Measurements from ENCODE around the gene SLC6A6.

SLC6A6 gene

DNA sequence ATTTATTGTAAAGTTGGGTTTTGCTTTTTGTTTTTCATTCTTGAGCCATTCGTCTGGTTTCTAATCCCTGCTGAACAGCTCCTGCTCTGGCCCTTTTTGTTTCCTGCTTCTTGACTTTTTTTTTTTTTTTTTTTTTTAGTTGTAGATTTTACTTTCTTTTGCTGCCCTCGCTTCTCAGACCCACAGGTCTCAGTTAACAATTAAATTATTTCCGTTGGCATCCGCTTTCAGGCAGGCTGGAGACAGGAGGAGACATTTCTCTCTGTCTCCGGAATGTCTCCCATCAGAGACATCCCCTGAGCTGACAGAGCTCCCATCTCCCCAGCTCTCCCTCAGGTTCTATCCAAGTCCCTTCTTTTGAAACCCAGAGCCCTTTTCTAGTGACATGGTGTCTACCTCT, 68.6 kb downstream of the SLC6A6 start:
- DNase-seq, result no peak

DNA sequence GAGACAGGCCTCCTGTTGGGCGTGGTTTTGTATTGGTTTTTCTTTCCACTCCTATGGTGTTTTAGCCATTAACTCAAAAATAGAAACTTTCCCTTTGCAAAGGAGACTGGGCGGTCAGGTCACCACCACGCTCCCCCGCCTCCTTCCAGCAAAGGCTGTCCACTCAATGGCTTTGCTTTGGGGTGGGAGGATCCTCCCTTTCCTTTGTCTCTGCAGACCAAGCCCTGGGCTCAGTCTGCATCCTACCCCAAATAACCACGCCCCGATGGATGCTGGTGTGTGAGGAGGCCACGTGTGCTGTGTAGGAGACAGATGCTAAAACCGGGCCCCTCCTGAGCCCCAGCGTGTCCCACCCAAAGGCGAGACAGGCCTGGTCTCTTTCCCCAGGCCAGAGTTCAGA, 69.3 kb downstream of the SLC6A6 start:
- DNase-seq, result no peak

DNA sequence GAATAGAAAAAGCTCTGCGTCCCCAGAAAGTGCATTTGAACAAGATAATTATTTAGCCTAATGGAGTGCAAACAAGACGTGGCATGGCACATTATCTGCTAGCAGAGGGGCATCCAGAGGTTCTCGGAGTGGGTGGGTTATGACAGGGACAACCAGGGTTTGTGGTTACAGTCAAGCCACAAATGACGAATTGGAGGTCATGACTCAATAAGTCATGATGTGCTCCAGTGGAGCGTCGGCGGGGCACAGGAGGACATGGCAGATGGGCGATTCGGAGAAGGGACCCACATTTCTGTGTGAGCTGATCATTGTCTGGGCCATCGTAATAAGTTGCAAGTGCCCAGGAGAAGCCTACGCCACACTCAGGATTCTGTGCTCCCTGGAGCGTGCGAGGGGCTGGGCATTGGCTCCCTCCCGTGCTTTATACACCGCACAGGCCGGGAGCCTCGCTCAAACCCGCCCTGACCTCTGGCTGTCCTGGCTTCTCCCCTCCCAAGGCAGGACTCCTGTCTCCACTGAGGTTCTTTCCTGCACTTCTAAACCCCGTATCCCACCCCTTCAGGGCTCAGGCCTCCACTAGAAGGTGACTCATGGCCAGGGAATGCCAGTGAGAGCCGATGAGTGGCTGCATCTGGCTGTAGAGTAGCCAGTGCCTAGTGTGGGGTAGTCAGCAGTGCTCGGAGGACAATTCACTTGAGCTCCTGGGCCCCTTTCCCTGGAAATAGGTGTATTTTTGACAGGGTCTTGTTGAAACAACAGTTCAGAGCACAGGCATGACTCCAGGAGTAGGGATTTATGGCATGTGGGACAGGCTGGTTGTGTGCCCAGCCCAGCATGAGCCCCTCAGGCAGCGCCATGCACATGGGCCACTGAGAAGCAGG, 70.3 kb downstream of the SLC6A6 start:
- DNase-seq, result no peak

DNA sequence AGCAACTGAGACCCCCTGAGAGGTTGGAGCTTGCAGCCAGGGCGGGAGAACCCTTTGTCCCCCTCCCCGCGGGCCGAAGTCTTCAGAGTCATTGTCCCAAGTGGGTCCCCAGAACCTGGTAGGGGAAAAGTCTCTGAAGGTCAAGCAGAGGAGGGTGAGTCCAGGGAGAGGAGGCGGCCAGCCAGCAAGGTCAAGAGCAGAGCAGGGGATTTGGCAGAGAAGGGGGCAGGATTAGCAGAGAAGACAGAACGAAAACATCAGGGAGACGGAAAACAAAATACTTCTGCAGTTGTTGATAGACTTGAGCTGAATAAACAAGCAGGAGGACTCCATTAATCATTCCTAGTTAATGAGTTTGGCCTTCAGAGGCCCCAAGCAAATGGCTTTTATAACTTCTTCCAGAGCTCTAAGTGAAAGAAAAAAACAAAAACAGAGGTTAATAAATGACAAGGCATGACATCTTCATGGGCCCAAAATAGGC, 71.0 kb downstream of the SLC6A6 start:
- no peak for DNase-seq

DNA sequence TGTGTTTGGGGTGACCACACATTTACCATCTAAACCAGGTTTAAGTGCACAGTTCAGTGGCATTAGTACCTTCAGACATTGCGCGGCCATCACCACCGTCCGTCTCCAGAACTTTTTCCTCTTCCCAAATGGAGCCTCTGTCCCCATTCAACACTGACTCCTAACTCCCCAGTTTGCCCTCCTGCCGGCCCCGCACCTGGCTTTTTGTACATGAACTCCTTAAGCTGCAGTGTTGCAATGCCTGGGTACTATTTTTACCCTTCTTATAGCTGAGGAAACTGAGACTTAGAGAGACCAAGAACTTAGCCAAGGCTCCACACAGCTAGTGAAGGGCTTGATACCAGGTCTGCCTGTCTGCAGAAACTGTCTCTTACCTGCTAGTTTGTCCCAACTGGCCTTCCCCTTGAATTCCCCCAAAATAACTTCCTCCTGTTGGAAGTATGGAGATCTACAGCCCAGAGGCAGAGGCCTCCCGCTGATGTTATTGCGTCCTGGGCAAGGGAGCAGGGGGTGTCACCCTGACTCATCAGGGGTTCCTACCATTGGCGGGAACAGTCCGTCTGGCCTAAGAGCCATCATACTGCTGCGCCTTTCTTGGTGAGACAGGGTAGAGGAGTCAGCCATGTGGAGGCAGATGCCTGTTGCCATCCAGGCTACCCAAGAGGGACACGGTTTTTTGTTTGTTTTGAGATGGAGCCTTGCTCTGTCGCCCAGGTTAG, 72.1 kb downstream of the SLC6A6 start:
- DNase-seq, result no peak

DNA sequence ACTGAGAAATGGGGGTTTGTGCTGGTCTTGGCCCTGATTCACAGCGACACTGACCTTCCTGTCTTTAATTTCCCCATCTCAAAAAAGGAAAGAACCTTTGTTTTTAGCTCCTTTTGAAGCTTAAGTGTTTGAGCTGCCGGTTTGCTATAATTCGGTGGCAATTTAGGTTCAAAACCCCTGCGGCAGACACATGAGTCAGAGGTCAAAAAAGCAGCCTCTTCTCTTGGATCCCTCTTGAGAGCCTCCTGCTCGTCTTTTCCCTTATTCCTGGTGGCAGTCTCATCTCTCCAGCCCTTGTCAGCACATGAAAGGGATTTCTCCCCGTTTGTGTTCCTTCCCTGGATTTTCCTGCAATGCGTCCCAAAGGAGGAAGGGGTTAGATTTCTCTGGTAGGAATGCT, 73.2 kb downstream of the SLC6A6 start:
- no peak for DNase-seq

DNA sequence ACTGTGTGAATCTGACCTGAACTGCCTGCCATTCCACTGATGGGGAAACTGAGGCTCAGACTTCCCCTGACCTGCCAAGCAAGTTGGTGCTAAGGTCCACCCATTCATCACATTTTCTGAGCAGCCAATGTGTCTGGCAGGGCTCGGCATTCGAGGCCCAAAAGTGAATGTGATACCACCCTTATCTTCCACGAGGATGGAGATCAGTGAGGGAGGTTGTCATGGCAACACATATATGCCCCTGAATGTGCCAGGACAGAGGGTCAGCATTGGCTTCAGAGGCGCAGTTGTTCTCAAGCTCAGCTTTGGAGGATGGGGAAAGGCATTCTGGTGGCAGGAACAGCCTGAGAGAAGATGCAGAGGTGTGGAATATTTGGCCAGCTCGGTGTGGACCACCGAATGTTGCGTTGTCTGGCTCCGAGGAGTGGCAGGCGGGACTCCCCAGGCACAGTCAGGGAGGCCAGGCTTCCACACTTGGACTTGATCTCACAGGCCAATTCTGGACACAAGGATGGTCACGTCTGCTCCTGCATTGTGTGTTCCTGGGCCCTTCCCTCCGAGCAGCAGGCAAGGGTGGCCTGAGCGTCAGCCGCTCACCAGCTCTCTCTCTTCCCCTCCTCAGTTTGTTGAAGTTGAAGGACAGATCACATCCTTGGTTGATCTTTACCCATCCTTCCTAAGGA, 74.3 kb downstream of the SLC6A6 start:
- DNase-seq, result no peak

DNA sequence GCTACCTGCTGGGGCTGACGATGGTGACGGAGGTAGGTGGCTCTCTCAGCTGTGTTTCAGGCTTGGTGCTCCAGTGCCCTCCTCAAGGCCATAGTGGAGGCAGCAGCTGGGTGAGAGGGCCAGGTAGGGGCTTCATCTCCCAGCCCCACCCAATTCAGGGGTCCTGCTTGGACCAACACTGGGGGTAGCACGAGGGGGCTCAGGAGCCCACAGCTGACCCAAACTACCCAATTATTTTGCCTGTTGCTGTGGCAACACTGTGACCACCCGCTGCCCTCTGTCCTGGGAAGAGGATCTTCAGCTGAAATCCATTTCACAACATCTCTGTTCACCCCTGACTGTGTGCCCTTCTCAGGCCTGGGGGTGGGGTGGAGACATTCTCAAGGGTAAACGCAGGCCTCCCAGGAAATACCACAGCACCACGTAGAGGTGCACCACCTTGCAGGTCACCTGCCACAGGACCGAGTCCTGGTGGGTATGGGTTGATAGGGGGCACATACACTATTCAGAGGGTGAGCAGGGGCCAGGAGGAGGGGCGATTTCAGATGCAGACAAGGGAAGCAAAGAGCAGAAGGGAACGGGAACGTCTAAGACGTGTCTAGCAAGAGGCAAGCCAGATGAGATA, 75.0 kb downstream of the SLC6A6 start:
- no peak for DNase-seq

DNA sequence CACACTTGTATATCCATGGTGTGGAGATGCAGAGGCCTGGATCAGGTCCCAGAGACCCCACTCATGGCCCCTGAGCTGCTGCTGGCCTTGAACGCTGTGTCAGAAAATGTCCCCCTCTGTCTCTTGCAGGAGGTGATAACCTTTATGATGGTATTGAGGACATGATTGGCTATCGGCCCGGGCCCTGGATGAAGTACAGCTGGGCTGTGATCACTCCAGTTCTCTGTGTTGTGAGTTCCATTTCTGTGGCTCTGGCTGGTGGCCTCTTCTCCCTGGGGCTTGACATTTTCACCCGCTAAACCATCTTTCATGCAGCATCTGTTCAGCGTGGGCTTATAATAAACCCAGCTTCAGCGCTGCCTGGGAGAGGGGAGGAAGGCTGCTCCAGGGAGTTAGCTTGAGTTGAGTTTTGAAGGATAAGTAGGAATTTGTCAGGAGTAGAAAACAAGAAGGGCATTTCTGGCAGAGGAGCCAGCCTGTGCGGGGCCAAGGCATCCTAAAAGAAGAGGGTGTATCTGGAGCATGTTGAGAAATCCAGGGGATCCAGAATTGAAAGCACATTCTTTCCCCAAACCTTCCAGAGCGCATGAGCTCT, 76.6 kb downstream of the SLC6A6 start:
- DNase-seq, result no peak

DNA sequence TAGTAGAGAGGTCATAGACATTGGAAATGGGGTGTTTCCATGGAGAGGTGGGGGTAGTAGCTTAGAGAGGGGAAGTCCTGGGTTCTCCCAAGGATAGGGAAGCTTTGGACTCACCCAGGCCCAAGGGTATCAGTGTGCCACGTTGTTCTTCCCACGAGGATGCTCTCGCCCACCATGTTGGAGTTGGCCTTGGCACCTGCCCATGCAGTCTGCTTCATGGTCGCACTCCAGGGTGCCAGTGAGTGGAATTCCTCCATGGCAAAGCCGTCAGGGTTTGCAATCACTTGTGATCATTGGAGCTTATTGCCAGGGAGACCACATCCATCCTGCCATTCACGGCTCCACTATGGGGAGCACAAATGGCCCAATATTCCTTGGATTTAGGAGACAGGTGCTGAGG, 77.2 kb downstream of the SLC6A6 start:
- DNase-seq, result no peak

DNA sequence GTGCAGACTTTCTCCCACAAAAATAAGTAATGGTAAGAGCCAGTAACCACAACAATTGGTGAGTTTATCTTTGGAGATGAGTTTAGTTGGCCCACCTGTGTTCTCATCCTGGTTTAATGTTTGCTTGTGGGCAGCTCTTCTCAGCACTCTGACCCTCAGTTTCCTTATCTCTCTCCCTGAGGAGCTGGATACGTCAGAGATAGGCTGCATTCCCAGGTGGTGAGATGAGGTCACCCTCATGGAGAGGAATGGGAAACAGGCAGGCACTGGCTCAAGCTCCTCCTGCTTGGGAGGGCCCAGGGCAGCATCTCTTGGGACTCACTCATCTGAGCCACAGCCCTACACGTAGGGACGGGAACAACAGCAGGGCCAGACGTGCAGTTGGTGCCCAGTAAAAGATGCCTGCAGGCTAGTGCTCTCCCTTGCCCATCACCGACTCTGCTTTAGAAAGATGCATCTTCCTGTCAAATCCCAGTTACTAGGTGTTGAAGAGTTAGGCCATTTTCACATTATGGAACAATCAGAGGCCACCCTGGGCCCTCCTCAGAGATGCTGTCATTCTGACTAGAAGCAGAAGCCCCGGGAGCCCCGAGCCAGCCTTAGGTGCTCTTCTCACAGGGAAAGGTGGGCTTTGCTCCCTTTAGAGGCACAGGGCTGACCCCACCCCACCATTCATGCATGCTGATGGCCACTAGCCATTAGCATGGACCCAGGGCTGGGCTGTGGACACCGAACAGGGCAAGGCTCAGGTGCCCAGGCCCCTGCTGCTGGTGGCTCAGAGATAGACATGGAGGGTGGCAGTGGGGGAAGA, 78.0 kb downstream of the SLC6A6 start:
- DNase-seq, result no peak

DNA sequence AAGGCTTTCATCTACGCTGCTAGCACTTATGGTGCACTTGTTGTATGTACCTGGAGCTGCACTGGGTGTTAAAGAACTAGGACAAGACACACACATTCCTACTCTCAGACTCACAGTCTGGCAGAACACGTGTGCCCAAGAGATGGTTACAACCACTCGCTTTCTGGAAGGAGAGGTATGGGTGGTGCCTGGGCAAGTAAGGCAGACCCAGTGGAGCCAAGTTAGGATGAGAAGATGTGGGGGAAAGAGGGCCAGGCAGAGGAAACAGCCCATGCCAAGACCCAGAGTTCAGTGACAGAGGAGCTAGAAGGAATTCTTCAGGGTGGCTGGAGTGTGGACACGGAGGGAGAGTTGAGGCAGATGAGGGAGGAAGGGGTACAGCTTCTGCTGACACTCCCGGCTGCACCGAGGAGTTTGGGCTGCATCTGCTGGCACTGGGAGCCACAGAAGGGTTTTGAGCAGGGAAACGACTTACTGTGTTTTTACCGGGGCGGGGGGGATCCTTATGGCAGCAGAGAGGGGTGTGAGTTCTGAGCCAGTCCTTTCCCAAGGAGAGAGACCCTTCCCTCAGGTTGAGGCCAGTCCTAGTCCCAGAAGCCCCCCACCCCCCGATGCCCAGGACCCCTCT, 78.7 kb downstream of the SLC6A6 start:
- no peak for DNase-seq

DNA sequence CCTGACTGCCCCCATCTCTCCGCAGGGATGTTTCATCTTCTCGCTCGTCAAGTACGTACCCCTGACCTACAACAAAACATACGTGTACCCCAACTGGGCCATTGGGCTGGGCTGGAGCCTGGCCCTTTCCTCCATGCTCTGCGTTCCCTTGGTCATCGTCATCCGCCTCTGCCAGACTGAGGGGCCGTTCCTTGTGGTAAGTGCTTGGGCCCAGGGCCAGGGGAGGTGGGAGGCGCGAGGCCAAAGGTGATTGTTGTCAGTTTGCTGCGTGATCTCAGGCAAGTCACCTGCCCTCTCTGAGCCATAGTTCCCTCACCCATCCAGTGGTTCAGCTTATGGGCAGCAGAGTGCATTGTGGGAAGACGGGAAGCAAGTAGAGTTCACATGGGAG, 79.2 kb downstream of the SLC6A6 start:
- DNase-seq, result no peak

DNA sequence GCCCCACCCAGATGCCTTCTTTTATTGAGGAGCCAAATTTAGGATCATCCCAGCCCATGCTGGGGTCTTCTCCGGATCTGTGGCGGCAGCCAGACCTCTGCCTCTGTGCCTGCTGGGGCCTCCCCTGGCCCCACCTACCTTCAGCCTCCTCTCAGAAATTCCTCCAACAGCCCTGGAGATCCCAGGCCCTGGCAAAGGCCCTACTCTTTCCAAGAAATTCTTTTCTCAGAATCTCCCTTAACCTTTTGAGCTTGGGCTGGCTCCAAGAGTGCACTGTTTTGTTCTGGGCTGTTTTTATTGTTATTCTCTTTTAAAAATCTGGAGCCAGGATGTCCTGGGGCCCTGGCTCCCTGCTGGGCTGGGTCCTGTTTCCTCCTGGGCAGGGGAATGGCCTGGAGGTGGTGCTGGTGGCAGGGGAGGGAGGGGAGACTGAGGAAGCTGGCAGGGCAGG, 79.9 kb downstream of the SLC6A6 start:
- DNase-seq, result no peak

DNA sequence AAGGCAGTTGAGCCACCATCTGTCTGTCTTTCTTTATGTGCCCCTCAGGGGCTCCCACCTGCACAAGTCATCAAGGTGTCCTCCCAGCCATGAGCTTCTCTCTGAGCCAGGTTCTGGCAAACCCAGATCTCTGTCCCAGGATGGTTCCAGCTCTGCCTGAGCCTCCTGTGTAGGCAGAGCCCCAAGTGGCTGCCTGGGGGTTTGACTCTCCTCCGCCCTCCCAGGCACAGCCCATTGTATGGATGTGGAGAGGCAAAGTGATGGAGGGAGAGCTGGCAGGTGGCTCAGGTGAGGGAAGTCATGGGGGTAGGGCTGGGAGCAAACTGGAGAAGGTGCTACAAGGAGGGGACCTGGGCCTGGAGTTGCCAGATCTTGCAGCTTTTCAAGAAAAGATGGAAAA, 80.9 kb downstream of the SLC6A6 start:
- no peak for DNase-seq

DNA sequence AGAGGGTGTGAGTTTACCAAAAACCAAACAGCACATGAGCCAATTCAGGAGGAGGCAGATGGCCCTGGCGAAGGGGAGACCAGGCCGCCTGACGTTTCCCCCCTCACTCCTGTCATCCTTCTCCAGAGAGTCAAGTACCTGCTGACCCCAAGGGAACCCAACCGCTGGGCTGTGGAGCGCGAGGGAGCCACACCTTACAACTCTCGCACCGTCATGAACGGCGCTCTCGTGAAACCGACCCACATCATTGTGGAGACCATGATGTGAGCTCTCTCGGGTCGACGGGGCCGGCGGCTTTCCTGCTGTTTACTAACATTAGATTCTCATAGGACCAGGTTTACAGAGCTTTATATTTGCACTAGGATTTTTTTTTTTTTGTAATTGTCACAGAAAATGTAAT, 82.3 kb downstream of the SLC6A6 start:
- DNase-seq, result no peak

DNA sequence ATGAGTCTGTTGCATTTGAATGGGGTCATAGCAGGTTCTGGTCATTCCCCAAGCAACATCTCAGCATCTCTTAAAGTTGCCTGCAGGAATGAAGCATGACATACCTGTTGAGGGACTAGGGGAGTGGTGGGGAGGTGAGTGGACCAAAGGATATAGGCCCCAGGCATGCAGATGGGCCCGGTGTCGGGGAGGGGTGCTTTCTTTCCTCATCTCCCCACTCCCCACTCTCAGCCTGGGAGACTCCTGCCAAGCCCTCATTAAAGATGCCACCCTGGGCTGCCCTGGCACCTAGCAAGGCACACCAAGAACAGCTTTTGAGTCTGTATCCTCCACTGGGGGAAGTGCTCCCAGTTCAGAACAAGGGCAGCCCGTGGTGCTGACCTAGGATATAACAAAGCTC, 83.6 kb downstream of the SLC6A6 start:
- no peak for DNase-seq

DNA sequence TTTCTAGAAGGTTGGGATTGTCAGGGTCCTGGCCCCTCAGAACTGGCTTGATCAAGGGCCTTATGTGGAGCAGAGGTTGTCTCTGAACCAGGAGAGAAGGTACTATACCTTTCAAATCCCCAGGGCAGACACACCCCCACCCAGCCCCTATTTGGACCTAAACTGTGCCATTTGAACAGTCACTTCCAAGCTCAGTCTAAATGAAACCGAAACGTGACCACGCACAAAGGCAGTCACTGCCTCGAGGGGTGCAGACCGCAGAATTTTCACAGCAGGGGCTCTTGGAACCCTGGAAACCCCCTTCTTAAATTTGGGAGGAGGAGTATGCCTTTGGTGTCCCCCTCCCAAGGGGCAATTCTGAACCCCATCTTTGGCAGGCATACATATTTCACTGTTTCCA, 84.1 kb downstream of the SLC6A6 start:
- DNase-seq, result no peak

DNA sequence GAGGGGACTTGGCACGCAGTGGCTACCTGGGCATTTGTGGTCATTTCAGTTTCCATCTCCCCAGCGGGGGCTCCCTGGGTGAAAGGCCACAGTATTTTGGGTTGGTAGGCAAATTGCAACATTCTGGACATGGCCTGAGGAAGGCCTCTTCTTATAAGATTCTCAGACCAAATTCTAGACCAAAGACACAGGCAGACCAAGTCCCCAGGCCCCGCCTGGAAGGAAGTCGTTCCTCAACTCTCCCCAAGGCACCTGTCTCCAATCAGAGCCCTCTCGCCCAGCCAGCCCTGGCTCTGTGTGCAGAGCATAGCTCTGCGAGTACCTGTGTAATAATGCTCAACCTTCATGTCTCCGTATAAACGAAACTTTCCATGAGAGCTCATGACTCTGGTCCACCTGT, 84.7 kb downstream of the SLC6A6 start:
- no peak for DNase-seq

DNA sequence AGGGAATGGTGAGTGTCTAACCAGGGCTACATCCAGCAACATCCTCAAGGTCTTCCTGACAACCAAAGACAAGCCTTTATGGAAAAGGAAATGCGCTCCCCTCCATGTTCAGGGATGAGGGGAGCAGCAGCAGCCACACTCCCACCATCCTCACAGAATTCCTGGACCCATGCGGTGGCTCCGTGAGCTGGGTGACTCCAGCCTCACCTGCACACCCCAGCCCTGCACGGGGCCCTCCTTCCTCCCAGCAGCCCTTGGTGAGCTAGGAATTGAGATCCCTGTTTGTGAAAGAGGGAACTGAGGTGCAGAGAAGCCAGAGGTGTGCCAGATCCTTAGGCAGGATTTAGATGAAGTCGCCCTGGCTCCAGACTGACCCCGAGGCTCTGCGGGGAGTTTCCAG, 85.4 kb downstream of the SLC6A6 start:
- DNase-seq, result no peak

DNA sequence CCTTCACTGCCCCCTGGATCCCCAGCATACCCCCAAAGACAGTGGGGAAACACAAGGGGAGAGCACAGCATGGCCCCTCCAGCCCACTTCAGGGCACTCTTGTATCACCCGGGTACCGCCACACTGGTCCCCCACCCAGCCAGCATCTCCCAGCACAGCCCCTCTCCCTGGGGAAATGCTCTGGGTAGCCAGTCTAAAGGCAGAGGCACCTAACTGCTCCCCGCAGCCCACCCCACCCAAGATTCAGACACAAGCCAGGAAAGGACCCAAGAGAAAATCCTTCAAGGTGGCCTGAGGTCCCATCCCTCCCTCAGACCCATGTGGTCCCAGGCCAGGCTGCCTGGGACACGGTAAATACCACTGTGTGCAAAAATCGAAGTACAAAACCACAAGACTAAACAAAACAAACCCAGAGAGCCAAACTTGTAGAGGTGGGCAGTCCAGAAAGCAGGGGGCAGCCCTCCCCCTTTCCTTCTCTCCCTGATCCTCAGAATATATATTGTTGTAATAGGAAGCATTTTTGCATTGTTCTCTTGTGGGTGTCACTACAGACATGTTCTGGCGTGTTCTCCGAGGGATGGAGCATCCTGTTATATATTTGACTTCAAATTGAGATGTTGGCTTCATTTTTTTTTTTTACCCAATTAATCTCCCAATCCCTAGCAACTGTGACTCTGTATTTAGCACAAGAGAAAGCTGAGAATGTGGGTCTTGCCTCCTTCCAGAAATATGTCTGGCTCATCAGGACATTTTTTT, 86.1 kb downstream of the SLC6A6 start:
- DNase-seq, result no peak
